Vagina (tissue), 2 donors: ENCODE data around the gene OSBPL10.

Source experiments
- CTCF ChIP-seq, 3 experiments: fragments of 450-650 bp in 2 of 3; fragments of 200-600 bp in 1 of 3; sonication (generic) in 1 of 3; IDR thresholded peaks; one replicate each; pipeline ENCODE4 v1.5.1; 2017 to 2019; ENCODE audit warnings: antibody characterized with exemption in 3 of 3, mild to moderate bottlenecking in 2 of 3, moderate library complexity in 2 of 3
- POLR2AphosphoS5 ChIP-seq, 2 donors: sonication (generic); formaldehyde crosslinking; IDR thresholded peaks; one replicate each; pipeline ENCODE4 v1.9.0; 2017; ENCODE audit warnings: antibody characterized with exemption in 2 of 2, mild to moderate bottlenecking in 2 of 2, low read depth in 1 of 2; ENCODE audit not compliant: insufficient read depth in 1 of 2

DNA sequence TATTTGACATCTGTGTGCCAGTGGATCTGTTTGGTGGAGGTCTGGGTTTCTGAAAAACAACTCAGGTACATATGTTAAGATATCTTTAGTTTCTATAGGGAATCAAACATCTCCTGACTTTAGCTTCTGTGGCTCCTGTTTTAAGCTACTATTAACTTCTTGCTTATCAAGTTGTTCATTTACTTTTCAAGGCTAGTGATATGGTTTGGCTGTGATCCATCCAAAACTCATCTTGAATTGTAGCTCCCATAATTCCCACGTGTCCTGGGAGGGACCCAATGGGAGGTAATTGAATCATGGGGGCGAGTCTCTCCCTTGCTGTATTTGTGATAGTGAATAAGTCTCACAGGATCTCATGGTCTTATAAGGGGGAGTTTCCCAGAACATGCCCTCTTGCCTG is 41.9 kb upstream of the OSBPL10 start:
- TF ChIP-seq CTCF (IDR thresholded peaks at IDR 0.05), result no peak
- no peak for TF ChIP-seq POLR2AphosphoS5 (IDR thresholded peaks at IDR 0.05; ENCODE audit: insufficient read depth in 1 of 2, low read depth in 1 of 2)
